SK-MEL-5 (cell line): ENCODE data around the gene FAM234B. TPM values are rescaled to one million over a fixed set of nuclear protein-coding genes. Genes with fewer than 3 reads are reported as not detected.

ENCODE experiments used
- DNase-seq: peaks from one replicate; pipeline ENCODE4 v3.0.0-alpha.2; 2016; ENCODE audit warnings: low read depth, low spot score
- in situ Hi-C: cut with HindIII; loops from 2 replicates; pipeline ENCODE4 v1.10.0; 2016; ENCODE audit warnings: low sequenced_read_pairs, high pct_unique_total_duplicates, low pct_unique_long_range_greater_than_20kb
- total RNA-seq: library from RNA; depleted of rRNA; stranded (reverse); fragments of >200 nt; shearing (Covaris generic); gene quantifications from 2 replicates; pipeline ENCODE4 v1.2.3, GENCODE V29; 2014

The FAM234B gene
- total RNA-seq, 1 experiment from 2014 or later: 14.4 TPM

DNA sequence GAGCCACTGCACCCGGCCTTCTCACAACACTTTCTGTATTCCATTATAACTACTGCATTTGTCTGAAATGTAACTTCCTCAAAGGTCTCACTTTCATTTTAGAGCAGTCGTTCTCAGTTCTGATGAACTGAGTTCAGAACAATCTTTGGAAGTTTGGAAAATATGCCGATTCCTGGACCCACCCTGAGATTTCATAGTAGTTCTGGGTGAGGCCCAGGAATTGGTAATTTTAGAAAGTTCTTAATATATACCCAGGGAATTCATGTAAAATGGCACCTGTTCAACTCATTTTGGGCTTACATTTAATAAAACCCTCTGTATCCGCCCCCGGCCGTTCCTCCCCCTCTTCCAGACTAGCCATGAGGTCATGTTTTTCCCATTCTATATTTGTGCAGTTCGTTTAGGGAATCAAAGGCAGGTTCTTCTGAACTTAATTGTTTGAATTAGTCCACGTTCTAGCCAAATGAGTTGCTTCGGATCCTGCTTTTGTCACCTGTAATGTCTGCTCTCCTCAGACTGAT is 53.4 kb downstream of the FAM234B start:
- DNase-seq: no peak
- in situ Hi-C loops: no loop called here

DNA sequence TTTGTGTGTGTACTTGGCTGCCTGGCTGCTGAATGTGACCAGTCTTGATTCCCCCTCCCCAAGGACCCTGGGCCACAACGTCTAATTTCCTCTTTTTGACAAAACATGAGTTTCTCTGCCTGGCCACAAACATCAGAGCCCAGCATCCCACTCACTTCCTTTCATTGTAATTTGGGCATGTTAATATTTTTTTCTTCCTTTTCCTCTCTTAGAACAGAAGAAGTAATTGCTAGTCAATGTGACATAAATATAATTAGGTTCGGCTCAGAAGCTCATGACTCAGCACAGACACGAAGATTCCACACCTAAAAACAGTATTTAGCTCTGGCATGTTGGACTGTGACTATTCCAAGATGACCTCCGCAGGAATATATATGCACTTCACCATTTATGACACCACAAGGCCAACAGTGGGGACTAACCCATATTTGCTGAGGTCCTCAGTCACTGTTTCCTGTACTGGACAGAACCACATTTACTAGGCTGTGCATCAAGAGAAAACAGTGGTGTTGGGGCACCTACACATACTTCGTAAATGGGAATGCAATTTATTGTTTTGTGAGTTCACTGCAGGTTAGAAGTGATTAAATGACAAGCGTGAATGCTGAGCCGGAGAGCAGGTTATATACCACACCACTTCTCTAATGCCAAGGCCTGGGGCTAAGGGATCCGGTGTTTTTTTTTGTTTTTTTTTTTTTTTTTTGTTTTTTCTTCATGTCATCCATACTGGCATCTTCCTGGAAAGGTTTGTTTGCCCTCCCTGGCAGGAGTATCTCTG is 55.1 kb downstream of the FAM234B start:
- in situ Hi-C loops: no loop called here
- DNase-seq: no peak

DNA sequence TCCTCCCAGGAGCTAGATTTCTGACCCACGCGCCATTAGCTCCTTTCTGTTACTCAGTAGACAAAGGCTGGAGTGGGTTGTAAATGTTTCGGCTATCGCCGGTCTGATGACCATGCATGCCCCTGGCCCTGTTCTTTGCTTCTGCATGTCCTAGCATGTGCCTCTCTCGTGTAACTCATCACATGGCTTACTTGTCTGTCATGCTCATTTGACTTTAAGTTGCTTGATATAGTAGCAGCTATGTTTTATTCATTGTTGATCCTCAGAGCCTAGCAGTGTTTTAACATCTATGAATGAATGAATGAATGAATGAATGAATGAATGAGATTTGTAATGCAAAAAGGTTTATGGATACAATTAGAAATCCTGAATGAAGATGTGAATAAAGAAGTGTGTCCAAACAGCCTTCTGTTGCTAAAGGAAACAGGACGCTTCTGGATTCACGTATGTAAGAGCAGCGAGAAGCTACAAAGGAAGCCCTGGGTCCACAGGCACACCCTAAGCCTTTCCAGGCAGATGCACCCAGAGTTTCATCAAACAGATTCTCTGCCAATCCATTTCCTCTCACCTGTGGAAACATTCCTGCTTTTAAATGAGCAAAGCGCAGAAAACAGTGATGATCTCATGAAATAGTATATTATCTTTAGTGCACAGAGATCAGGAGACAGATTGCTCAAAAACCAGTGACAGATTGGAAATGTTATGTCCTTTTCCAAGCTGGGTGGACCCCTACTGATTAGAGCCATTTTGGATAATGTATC is 55.8 kb downstream of the FAM234B start:
- in situ Hi-C loops: no loop called here

DNA sequence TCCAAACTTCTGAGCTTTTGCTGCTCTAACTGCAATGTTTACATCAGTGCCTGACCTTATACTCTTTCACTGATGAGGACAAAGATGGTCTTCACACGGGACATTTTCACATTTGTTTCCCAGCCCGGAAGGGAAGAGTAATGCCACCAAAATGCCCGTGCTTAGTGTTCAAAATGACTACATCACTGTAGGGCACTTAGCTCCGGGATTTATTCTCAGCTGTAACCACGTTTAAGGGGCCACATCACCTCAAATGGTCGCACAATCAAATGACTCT is 56.4 kb downstream of the FAM234B start:
- no peak for DNase-seq
- in situ Hi-C loops: no loop called here

More for the DNA sequence above, 55.8 kb downstream of the FAM234B start:
- DNase-seq: peak; percentile 25

DNA sequence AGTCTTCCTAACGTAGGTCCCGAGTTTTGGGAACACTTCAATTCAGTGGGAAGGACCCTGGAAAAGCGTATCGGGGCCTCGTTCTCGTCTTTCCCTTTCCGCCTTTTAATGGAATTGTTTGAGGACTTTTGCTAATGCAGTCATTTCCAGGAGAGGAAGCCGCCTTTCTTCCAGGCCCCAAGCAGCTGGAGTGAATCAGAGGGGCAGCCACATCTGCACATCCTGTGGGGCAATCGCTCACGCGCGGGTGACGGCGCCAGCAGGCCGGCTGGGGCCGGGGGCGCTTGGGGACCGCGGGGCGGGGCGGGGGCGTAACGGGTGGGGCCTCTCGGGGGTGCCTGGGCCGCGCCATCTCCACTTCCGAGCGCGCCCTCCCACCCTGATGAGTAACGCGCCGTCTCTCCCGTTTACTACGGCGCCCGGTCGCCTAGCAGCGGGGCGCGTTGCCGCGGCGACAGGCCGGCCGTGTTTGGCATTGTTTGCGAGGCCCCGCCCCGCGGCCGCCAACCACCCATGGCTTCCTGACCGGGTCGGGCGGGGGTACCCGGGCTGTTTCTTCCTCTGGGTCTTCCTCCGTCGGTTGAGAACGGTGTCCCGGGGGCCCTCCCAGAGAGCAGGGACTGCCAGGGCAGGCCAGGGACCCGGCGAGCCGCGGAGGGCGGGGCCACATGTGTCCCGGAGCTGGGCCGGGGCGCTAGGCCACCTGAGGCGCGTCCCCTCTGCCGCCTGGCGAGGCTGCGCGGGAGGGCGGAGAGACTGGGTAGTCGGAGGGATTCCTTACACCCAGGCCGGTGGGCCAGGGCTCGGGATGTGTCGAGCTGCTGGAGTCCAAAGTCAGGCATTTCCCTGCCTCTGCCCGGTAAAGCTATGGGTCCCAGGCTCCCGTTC is 56.9 kb downstream of the FAM234B start:
- in situ Hi-C loops: no loop called here
- peak; percentile 72 for DNase-seq

DNA sequence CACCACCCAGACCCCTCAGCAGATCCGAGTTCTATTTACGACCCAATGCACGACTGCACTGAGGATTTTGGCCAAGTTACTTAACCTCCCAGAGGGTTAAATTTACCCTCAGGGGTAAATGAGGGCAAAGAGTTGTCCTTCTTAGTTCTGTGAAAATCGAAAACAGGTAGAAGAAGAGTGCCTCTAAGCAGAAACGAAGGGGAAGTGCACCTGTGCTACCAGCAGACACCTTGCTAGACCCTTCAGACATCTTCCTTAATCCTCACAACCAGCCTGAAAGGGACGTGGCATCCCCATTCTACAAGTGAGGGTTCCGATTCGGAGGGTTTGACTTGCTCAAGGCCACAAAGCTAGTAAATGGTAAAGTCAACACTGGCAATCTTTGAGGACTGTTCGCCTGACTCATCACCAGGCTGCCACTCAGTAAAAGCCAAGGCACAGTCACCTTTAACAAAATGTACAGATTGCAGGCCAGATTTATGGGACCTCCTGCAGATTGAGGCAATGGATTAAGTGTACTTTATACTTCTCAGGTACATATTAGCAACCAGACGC is 57.7 kb downstream of the FAM234B start:
- DNase-seq: no peak
- in situ Hi-C loops: no loop called here

DNA sequence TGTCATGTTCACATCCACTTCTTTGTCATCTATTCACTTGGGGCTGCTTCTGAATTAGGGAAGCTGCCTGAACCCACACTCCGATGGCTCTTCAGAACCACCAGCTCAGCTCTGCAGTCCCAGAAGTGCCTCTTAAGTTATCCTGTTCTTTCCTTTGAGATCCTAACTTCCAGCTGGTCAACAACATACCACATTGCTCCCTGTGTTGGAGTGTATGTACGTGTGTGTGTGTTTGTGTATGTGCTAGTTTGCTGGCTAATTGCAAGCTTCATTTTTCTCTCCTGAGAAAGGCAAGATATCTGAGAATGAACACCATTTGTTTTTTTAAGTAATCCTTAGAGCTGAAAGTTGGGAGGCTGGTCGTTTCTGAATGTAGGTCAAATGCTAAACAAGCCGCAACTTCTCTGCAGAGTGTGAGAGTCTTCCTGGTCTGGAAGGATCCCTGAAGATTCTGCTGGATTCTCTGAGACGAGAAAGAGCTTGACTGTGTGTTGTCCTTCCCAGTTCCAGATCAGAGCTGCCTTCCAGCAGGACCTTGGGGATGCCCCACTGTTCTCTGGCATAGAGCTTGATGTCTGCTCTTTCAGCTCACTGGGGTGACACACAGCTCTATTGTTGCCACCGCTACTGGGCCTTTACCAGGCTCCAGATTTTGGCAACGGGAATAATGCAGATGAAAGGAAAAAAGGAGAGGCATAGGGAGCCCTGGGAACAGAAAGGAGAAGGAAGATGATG is 58.4 kb downstream of the FAM234B start:
- no peak for DNase-seq
- in situ Hi-C loops: no loop called here

DNA sequence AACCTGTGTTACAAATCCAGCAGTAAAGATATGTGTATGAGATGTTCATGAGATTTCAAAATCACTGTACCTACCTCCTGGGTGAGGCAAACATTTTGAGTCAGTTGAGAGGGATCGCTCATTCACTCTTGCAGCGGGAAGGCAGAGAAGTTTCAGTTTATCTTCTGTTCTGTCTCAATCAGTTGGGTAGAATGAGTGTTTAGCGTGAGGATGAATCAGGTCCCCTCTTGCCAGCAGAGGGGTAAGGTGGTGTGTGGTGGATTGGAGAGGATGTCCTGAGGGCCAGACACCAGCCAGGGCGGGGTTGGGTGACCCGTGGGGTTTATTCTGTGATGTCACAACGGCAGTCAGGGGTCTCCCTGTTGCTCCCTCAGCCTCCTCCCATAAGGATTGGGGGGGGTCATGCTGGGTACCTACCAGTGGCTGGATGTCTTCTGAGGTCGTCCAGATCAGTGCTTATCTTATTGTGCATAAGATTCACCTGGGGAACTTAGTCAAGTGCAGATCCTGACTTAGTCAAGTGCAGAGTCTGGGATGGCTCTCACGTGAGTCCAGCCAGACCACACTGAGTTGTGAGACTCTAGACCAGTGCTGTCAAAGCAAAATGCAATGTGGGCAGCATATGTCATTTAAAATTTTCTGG is 59.3 kb downstream of the FAM234B start, which contains the start of gene GSG1:
Gene GSG1, minus strand, starts transcription at position 277 of the 643 bp plus-strand sequence. Its CDS starts 155 bp downstream, at position 122.
- in situ Hi-C loops: no loop called here
- DNase-seq: no peak

DNA sequence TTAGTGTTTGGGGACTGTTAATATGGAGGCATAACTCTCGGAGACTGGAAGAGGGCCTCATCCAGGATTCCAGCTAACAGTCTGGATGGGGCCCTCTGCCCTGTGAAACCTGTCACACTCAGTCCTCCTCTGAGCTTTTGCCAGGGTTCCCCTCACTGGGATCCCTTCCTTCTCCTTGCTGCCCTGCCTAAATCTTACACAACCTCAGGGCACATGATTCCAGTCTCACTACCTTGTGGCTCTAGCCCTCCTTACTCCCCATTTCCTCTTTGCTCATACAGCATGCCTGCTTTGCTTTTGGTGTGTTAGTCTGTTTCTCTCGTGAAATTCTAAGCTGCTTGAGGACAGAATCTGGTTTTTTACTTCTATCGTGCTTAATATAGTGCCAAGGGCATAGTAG is 60.2 kb downstream of the FAM234B start:
- no peak for DNase-seq
- in situ Hi-C loops: no loop called here

DNA sequence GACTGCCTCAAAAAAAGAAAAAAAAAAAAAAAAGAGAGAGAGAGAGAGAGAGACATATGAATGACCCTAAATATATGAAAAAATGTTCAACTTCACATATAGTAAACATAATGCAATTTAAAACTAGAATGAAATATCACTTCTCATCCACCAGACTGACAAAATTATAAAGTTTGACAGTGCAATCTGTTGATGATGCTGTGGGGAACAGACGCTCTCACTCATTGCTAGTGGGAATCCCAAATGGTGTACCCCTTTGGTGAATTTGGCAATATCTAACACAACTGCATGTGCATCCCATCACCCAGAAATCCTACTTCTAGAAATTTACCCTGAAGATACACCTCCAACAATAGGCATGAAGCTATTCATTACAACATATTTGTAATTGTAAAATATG is 61.6 kb downstream of the FAM234B start:
- in situ Hi-C loops: no loop called here
- DNase-seq: no peak

DNA sequence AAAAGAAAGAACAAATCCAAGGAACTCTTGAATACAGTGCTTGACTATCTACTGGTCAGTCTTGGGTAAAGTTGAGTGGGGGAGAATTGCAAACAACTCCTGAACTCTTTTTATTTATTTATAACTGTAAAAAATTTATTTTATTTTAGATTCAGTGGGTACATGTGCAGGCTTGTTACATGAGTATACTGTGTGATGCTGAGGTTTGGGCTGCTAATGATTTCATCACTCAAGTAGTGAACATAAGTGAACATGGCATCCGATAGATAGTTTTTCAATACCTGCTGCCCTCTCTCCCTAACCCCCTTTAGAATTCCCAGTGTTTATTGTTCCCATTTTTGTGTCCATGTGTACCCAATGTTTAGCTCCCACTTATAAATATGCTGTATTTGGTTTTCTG is 62.5 kb downstream of the FAM234B start:
- DNase-seq: no peak
- in situ Hi-C loops: no loop called here

DNA sequence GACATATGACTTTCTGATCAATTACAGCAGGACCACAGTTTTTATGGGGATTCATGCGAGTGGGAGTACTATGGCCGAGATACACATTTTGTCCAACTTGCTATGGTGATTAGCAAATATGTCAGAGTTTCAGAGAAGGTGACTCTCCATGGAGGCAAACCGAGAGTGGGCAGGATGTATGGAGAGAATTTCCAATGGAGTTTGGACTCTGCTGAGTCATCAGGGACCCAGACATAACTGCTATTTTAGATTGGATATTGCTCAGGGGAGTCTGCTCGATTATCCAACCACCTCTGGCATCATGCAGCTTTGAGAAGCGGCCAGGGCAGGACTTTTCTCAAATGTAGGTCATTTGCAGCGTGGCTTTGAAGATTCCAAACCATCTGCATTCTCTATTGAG is 68.8 kb downstream of the FAM234B start:
- in situ Hi-C loops: no loop called here
- DNase-seq: no peak

DNA sequence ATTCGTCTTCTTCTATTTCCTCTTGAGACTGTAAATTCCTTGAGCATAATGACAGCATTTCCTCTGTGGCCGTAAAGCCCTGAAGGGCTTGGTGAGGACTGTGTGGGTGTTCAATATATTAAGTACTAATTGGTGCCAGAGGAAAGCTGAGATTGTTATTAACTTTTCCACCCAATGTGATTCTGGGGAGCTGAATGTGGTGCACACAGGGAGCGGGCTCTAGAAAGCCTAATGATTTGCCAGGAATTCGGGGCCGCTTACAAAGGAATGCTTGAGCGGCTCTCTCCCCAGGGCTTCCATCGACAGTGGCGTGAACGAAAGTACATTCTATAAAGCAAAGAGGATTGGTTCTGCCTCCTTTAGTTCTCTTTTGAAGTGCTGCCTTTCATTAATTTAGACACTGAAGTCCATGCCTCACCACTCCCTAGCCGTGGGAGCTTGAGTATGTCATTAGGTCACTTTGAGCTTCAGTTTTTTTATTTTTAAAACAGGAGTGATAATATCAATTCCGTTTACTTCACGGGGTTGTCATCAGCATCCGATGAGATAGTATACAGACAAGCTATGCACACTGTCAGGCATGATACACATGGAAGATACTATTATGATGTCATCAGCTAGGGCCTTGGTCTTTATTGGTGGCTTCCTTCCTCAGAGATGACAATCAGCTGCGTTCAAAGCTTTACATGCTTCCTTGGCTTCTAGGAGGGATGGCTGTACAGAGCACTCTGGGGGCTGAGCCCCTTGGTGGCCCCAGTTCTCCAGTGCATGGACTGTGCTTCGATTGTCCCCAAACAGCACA is 70.3 kb downstream of the FAM234B start:
- peak; percentile 43 for DNase-seq
- in situ Hi-C loops: no loop called here

DNA sequence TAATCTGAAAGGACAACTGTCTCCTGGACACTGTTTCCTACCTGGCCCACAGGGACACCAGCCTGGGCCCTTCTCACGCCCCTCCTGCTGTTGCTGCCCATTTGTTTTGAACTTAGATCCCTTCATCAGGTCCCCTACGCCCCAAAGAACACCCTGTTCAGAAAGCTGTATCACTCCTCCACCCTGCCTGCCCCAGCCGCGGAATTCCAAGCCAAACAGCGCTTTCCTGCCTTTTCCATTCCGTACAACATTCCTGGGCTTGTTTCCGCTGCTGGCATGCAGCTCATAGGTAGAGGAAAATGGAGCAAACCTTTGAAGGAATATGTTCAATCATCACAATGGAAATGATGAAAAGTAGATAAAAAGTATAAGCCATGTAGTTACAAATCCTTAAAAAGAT is 72.1 kb downstream of the FAM234B start:
- in situ Hi-C loops: no loop called here
- no peak for DNase-seq

DNA sequence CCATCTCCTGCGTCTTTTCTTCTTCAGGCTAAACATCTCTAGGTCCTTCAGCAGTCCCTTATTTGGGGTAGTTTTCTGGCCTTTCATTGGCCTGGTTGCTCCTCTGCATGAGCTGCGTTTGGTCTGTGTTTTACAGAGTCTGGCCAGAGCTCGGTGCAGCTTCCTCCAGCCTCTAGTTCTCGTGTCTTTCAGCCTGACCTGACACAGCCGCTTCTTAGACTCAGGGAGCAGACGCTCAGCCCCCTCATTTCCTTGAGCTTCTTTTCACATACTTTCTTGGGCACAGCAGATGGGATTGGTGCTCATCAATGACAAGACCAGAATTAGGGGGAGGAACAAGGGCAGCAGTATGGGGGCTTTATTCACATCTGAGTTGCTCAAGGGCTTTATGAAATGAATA is 72.8 kb downstream of the FAM234B start:
- in situ Hi-C loops: no loop called here
- DNase-seq: no peak

DNA sequence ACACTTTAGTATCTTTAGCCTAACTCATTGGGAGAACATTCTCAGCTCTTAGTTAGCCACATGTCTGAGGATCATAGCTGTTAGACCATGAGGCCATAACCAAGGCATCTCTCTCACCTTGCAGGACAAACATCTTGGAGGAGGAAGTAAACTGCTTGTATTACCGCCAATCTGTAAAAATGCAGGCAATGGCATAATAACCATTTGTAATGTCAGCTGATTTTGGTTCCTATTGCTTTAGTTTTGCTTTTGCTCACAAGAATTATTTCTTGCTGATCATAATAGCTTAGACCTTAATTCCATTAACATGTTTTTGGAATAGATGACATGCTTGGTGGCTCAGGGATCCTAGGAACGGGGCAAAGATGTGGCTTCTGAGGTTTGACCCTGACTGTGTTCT is 75.6 kb downstream of the FAM234B start:
- no peak for DNase-seq
- in situ Hi-C loops: no loop called here
